Measurements from ENCODE around the gene SCAF4.
"Not testable (repeated sequence)": the region's sequence is repeated elsewhere in the genome, so short reads cannot be mapped to it uniquely, and the experiment has no call there.

SCAF4 gene

DNA sequence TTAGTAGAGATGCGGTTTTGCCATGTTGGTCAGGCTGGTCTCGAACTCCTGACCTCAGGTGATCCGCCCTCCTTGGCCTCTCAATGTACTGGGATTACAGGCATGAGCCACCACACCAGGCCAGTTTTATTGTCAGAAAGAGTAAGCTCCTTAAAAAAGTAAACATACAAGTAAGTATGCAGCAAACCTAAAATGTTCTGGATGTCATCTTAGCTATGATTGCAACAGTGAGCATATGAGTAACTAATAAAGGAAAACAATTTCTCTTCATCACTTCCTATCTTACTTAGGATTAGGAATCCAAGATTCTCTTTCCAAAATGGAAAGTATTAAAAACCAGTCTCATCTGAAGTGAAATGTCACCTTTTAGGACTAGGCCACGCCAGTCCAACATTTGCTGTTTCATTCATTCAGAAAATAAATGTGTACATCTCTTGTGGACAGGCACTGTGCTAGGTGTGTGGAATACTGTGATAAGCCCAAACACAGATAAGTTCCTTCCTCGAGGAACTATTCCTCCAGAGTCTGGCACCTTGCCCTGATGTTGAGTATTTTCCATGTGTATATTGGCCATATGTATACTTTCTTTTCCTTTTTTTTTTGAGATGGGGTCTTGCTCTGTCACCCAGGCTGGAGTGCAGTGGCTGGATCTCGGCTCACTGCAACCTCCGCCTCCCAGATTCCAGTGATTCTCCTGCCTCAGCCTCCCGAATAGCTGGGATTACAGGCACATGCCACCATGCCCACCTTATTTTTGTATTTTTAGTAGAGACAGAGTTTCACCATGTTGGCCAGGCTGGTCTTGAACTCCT is 5.9 kb upstream of the SCAF4 start:
- DNase-seq: not testable (repeated sequence)

DNA sequence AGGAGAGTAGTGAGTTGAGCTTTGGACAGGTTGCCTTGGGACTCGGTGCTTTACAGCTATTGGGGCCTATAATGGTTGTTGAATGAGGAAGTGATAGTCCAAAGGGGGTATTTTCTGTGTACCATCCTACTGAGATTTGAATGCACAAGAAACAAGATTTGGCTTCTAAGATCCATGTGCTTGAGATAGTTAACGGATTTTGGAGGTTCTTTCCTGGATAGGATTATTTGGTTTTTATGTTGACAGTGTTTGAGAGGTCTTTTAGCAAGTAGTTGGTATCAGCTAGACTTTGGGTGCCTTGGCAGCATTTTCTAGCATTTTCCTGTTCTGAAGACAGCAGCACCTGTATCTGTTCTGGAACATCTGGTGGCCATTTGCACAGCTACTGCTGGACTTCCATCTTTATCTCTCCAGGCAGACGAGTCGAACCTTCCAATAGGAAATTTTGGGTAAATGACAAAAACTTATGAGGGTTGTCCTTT is 3.6 kb upstream of the SCAF4 start:
- DNase-seq: no peak

DNA sequence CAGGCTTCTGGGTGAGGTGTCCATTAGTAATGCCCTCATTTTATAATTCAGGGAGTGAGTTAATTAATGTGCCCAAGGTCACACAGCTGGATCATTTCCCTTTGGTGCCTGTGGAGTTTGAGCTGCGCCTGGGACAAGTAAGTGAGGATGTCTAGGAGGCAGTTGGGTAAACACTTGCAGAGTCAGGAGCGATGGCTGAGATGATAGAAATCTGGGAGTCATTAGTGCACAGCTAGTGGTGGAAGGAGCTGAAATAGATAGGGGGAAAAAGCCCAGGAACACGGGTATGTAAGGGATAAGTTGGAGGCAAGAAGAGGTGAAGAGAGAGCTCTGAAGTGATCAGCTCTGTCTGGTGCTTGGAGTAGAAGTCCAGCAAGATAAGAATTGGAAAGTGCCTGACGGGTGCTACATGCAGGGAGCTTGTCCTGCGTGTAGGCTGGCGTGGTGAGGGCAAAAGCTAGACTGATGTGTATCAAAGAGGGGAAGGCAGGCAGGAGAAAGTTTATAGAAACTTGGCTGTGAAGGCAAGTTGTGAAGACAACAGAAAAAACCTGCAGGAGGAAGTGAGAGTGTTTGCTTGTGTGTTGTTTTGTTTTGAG is 1.7 kb upstream of the SCAF4 start:
- no peak for DNase-seq

DNA sequence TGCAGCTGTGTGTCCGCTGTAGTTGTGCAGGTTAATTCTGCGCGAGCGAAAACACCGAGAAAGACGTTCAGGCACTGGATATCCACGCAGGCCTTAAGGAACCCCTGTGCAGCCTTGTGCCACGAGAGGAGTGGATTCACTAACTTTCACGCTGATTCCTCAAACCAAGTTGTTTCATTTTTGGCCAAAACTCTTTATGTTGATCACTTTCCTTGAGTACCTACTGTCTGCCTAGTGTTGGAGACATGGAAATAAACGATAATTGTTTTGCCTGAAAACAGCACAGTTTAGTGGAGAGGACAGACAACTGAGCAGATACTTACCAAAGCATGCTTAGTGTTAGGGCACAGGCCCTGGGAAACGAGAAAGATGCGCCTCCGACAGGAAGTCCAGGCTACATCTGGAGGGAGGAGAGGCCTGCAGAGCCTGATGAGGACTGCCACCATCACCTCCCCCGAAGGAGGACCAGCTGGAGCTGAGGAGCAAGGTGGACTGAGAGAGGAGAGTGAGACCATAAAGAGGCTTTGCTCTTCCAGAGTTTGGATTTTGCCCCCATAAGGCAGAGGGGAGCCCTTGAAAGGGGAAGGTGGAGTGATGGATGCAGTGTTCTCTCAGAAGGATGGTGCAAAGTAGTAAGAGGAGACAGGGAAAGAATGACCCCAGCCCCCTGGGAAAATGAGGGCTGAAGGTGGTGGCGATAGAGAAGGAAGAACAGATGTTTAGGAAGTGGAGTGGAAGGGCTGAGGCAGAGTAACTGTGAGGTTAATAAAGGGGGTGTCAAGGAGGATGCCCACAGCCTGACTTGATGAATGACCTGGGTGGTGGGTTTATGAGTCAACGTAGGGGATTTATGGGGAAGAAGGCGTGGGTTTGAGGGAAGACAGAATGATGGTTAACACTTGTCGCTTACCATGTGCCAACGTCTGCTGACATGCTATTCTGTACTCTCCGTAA is 956 bp upstream of the SCAF4 start:
- DNase-seq: no peak

DNA sequence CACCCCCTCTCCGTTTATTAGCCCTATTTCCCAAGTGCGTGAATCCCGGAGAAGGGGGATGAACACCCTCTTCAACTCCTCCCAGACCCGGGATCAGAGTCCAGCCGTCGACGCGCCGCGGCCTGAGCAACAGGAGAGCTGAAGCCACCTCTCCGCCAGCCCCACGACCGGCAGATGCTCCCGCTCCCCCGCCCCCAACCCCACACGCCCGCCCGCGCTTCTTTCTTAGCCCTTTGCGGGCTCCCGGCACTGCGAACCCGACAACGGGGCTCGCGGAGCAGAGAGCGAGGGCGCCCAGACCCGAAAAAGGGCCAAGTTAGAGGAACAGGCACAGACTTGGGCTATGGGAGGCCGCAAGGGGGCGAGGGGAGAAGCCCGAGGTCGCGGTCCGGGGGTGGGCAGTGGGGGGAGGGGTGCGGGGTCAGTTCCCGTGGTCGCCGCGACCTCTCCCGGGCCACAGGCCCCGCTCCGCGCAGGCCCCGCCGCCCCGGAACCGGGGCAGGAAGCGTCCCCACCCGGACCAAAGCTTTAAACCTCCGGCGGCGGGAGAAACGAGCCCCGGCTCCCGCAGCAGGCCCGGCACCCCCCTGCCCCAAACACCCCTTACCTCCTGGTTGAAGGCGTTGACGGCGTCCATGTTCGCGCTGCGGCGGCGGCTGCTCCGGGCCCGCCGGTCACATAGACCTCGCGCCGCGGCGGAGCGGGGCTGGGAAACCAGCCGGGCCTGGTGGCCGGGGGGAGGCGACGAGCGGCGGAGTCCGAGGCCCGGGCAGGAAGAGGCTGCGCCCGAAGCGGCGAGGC is 662 bp downstream of the SCAF4 start:
- DNase-seq: peak; percentile 46

DNA sequence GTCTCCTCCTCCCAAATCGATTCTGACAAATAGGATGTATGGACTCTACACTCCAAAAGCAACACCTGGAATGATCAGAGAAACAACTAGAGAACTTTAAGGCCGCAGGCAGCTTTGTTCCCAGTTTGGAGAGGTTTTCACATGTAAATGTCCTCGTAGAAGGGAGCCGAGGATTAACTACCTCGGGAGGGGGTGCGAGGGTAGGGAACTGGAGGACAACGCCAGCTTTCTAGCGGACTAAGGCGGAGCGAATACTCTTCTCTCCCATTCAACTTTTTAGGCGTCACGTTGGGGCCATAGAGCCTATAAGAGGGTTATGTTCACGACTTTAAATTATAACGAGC is 1.2 kb downstream of the SCAF4 start:
- no peak for DNase-seq

DNA sequence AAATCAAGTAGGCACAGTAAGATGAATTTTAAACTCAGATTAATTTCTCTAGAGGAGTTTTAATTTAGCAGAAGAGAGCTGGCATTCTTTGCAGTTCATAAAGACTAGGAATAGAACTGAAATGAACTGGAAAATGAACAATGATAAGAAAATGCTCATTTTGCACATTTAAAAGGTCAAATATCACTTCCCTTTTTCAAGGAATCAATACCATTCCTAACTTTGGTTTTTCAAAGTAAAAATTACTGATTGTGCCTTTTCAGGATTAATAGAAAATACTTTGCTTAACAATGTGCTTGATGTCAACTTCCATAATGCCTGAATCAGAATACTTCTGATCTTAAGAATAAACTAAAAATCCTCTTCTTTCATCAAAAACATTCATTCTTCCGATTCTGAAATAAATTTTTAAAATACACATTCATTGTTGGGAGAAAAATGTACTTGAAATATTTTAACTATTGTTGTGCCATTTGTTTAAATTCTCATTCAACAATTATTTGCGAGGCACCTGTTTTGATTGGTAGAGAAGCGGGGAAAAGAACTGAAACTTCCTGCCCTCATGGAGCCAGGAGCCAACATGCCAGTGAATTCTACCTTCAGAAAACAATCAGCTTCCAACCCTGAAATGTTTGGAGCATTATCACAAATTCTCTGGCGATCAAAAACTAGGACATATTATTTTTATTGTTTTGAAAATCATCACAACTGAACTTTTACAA is 2.1 kb downstream of the SCAF4 start:
- no peak for DNase-seq

DNA sequence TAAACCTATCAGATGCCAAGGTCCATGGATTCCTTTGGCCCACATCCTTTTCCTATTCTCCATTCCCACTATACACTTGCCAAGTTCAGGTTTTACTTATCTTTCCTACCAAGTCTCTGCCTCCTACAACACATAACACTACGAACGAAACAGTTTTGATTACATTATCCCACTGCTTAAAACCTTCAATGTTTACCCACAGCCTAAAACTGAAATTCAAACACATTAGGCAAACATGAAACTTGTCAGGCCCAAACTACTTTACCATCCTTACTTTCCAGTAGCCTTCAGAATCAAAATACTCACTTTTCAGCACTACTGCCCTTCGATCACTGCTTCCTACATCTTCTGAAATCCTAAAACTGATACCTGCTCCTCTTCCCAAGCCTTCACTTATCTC is 3.0 kb downstream of the SCAF4 start:
- DNase-seq: no peak

DNA sequence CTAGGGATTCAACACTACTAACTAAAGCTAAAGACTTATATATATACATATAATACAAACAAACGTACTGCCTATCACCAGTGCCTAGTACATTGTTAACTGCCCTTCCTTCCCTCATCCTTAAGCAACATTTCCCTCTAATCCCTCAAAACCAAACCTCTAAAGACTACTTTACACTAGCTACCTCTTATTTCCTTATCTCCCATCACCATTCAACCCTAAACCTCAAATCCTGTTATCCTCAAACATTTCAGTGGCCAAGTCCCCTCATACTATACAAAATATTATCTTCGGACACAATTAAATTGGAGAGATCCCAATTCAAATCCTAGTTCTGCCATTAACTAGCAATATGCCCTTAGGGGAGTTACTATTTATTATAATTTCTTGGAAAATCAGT is 3.7 kb downstream of the SCAF4 start:
- no peak for DNase-seq

DNA sequence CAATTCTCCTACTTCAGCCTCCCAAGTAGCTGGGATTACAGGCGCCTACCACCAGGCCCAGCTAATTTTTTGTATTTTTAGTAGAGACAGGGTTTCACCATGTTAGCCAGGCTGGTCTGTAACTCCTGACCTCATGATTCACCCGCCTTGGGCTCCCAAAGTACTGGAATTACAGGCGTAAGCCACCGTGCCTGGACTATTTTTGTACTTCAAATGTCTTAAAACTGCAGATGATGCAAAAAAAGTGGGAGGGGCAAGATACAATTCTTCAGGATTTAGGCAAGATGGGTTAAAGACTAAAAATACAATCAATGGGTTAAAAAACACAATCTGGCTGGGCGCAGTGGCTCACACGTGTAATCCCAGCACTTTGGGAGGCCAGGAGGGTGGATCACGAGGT is 4.7 kb downstream of the SCAF4 start:
- DNase-seq: no peak

DNA sequence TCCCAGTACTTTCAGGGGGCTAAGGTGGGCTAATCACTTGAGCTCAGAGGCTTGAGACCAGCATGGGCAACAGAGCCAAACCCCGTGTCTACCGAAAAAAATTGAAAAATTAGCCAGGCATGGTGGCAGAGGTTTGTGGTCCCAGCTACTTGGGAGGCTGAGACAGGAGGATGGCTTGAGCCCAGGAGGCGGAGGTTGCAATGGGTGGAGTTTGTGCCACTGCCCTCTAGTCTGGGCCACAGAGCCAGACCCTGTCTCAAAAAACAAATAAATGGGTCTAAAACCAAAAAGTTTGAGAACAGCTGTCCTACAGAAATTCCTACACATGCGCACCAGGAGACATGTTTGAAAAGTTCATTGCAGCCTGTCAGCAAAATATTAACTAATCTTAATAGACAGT is 5.5 kb downstream of the SCAF4 start:
- no peak for DNase-seq

DNA sequence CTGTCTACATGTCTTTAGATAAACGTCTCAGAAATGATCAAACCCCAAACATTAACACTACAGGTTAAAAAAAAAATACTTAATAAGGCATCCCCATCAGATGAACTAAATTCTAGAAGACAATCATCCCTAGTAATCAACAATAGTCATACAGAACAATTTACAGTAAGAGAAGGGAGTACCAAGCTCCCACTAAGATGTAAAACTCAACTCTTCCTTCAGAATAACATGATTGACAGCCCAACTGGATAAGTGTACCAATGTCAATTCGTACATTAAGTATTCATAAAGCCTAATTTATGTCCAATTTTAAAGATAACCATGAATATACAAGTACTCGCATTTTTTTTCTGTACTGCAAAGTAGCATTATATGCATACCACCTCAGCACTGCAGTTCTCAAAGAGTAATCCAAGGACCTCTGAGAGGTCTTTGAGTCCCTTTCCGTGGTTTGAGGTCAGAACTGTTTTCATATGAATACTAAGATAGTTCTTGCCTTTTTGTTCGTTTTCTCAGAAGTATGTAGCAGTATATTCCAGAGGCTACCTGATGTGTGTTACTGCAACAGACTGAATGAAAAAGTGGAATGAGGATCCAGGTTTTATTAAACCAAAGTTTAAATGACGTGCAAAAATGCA is 6.6 kb downstream of the SCAF4 start:
- no peak for DNase-seq

DNA sequence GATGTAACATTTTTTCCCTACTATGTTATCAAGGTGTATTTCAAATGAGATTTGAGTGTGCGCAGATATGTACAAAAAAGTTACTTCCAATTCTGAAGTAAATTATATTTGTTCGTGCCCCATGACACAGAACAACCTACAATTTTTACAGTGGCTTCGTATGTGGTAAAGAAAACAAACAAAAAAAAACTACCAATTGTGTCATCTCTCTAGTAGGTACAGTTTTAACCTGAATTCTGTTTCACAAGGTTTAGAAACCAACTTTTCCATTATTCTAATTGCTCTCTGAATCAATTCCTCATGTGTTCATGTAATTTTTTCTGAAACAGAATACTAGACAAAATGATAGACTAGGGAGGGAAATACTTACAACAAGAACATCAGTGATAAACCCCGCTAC is 7.4 kb downstream of the SCAF4 start:
- DNase-seq: no peak

DNA sequence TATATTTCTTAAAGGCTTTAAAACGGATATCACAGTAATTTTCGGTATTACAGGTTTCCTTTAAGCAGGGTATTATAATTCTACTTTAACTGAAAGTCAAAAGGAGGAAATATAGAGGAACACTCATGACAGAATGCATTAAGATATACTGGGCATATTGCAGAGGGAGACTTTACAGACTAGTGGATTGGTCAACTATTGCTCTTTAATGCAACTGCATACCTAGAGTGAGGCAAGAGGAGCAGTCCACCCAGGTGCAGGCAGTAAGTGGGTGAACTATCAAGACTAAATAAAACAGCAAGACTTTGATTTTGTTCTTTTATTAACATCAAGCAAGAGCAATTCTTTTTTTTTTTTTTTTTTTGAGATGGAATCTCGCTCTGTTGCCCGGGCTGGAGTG is 10.5 kb downstream of the SCAF4 start:
- DNase-seq: no peak

DNA sequence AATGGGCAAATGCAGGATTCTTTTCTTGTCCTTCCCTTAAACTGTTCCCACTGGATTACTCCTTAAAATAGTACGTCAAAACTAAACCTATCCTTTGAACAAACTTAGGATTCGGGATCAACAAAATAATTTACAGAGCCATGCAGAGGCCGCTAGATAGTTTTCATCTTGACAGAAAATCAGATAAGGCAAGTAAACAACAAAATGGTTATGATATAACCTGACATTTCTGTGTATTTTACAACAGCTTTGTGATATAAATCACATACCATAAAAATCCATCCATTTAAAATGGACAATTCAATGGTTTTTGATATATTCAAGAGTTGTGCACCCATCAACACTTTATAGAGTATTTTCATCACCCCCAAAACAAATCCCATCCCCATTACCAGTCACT is 11.2 kb downstream of the SCAF4 start:
- DNase-seq: no peak

DNA sequence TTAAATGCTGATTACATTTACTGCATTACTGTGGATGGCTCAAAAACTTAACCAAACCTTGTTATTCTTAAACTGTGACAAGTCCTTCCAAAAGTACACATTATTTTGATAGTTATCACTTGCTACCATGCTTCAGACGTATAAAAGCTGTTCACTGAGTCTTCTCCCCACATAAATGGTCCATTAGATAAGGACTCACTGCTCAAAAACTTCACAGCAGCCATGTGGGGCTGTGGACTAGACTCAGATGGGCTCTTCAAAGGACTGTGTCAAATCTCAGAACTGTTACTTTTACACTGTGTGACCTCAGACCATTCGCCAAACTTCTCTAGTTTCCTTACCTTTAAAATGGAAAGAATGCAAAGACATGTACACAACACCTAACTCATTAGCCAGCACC is 11.6 kb downstream of the SCAF4 start:
- no peak for DNase-seq

DNA sequence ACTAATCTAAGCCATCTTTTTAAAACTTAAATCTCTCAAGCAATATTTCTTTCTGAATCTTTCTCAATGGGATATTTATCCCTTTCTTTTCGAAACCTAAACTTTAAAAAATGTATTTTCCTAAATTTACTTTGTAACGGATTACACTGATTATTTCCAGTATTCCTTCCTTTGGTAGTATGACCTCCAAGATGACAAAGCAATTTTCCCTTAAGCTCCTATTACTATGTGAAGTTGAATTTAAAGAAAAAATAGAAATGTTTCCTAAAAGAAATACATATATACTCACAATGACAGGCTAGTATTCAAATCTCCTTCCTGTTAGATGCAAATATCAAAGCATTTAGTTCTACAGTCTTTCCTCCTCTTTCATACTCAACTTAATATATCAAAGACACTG is 15.8 kb downstream of the SCAF4 start:
- no peak for DNase-seq

DNA sequence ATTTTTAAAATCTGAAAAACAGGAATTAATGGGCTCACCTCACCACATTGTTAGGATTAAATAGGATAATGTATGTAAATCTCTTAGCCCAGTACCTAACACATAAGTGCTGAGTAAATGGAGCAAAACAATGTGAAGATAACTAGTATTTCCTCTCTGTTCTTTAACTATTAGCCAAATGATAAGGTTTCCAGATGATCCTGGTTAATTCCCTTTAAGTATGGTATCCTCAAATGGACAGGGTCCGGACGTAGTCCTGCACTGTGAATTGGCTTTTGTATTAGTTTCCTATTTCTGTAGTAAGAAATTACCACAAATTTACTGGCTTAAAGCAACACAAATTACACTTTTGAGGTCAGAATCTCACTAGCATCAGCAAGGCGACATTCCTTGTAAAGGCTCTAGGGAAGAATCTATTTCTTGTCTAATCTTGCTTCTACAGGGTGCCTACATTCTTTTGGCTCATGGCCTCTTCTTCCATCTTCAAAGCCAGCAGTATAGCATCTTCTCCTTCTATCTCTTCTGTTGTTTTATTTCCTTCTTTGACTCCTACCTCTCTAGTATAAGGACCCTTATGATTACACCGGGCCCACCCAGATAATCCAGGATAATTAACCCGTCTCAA is 17.1 kb downstream of the SCAF4 start:
- no peak for DNase-seq

DNA sequence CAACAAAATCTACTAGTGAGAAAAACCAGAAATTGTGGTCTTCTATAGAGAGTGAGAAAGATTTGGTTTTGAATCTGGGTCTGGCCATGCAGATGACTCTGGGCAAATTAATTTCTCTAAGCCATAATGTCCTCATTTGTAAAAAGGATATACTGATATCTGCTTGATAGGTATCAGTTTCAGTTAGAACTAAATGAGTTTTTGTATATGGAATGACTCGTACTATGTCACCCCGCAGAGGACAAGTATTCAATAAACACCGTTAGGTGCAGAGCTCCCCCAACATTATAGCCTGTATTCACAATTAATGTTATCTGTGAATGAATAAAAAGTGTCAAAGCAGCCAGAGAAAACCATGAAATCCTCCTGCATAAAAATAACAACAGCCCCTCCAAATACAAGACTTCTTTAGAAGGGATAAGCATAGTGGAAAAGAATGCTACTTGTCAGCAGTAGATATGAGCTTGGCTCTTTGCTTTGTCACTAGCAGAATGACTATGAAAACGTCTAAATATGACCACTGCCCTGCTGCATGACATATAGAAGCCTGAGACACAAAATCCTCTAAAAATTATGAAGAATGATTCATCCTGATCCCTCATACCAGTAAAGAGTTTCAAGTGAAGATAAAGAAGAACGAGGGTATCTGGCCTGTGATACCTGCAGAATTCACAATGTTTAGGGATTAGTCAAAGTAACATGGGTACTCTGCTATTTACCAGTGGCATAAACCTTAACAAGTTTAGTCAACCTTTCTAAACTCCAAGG is 17.8 kb downstream of the SCAF4 start:
- no peak for DNase-seq

DNA sequence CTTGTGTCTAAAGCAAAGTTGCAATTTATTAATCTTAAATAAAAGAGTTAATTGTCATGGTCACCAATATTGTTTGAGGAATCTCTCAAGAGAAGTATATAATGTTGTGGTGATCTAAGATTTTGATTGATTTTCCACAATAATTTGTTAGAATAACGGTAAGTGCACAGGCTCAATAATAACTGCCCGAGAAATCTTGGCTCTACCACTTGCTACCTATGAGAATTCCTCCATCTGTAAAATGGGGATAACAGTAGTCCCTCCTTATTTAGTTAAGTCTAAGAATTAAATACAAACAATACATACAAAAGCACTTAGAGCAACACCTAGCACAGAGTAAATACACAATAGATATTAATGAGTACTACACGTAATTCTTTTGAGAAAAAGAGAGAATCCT is 18.8 kb downstream of the SCAF4 start:
- DNase-seq: no peak

Data from CD4-positive, alpha-beta T cell treated with Interferon gamma for 1 hour (primary cell).